Ishikawa (cell line): ENCODE data around the gene TNS3.

ENCODE experiments used
- CEBPB ChIP-seq: IDR thresholded peaks from 2 replicates; pipeline ENCODE4 v1.6.1; 2012
- CREB1 ChIP-seq: IDR thresholded peaks from 2 replicates; pipeline ENCODE4 v1.6.1; 2012; ENCODE audit warnings: low read depth
- EP300 ChIP-seq: IDR thresholded peaks from 2 replicates; pipeline ENCODE4 v1.6.1; 2012; ENCODE audit warnings: borderline replicate concordance
- FOXM1 ChIP-seq: IDR thresholded peaks from 2 replicates; pipeline ENCODE4 v1.6.1; 2012; ENCODE audit warnings: low read depth, borderline replicate concordance
- NFIC ChIP-seq: IDR thresholded peaks from 2 replicates; pipeline ENCODE4 v1.6.1; 2012
- RAD21 ChIP-seq: IDR thresholded peaks from 2 replicates; pipeline ENCODE4 v1.6.1; 2012; ENCODE audit warnings: low read depth
- TAF1 ChIP-seq: IDR thresholded peaks from 2 replicates; pipeline ENCODE4 v1.6.1; 2012; ENCODE audit warnings: low read depth, mild to moderate bottlenecking
- TCF12 ChIP-seq: IDR thresholded peaks from 2 replicates; pipeline ENCODE4 v1.6.1; 2012; ENCODE audit warnings: low read depth
- TEAD4 ChIP-seq: IDR thresholded peaks from 2 replicates; pipeline ENCODE4 v1.6.1; 2012
- YY1 ChIP-seq: IDR thresholded peaks from 2 replicates; pipeline ENCODE4 v1.6.1; 2012; ENCODE audit warnings: low read depth
- ZBTB7A ChIP-seq: IDR thresholded peaks from 2 replicates; pipeline ENCODE4 v1.6.1; 2012; ENCODE audit warnings: low read depth
- TF ChIP-seq, protein P1 (sequence below): IDR thresholded peaks from 2 replicates; pipeline ENCODE4 v1.6.1; 2012; ENCODE audit warnings: low read depth, mild to moderate bottlenecking
- TF ChIP-seq, protein P2 (sequence below): IDR thresholded peaks from 2 replicates; pipeline ENCODE4 v1.6.1; 2012
- TF ChIP-seq, protein P3 (sequence below): IDR thresholded peaks from 2 replicates; pipeline ENCODE4 v1.6.1; 2012

DNA sequence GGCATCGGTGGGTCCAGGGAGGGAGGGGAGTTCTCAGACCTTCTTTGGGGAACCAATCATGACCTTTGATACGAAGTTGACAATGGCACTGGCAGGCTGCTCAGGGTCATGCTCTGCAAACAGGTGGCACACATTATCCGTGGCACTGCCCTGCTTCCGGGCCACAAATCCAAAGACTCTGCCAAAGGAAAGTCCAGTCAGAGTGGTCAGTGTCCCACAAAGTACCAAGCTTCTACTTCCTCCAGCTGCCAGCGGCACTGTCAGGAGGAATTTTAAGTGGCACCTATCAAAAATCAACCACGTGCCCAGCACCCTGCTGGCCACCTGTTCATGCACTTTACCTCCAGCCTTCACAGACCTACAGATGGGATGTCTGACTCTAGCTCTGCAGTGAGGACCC lies 303.9 kb downstream of the TNS3 start:
- no peak for TF ChIP-seq EP300
- TF ChIP-seq, protein P1, sequence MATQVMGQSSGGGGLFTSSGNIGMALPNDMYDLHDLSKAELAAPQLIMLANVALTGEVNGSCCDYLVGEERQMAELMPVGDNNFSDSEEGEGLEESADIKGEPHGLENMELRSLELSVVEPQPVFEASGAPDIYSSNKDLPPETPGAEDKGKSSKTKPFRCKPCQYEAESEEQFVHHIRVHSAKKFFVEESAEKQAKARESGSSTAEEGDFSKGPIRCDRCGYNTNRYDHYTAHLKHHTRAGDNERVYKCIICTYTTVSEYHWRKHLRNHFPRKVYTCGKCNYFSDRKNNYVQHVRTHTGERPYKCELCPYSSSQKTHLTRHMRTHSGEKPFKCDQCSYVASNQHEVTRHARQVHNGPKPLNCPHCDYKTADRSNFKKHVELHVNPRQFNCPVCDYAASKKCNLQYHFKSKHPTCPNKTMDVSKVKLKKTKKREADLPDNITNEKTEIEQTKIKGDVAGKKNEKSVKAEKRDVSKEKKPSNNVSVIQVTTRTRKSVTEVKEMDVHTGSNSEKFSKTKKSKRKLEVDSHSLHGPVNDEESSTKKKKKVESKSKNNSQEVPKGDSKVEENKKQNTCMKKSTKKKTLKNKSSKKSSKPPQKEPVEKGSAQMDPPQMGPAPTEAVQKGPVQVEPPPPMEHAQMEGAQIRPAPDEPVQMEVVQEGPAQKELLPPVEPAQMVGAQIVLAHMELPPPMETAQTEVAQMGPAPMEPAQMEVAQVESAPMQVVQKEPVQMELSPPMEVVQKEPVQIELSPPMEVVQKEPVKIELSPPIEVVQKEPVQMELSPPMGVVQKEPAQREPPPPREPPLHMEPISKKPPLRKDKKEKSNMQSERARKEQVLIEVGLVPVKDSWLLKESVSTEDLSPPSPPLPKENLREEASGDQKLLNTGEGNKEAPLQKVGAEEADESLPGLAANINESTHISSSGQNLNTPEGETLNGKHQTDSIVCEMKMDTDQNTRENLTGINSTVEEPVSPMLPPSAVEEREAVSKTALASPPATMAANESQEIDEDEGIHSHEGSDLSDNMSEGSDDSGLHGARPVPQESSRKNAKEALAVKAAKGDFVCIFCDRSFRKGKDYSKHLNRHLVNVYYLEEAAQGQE: no peak
- no peak for TF ChIP-seq YY1
- TF ChIP-seq TAF1: no peak
- no peak for TF ChIP-seq TEAD4
- no peak for TF ChIP-seq RAD21
- TF ChIP-seq ZBTB7A: no peak
- TF ChIP-seq TCF12: no peak
- TF ChIP-seq, protein P2, sequence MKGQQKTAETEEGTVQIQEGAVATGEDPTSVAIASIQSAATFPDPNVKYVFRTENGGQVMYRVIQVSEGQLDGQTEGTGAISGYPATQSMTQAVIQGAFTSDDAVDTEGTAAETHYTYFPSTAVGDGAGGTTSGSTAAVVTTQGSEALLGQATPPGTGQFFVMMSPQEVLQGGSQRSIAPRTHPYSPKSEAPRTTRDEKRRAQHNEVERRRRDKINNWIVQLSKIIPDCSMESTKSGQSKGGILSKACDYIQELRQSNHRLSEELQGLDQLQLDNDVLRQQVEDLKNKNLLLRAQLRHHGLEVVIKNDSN: no peak
- TF ChIP-seq NFIC: no peak
- TF ChIP-seq, protein P3, sequence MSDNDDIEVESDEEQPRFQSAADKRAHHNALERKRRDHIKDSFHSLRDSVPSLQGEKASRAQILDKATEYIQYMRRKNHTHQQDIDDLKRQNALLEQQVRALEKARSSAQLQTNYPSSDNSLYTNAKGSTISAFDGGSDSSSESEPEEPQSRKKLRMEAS: no peak
- TF ChIP-seq CEBPB: no peak
- TF ChIP-seq CREB1: no peak
- no peak for TF ChIP-seq FOXM1
